Endothelial cell of umbilical vein (primary cell): ENCODE data around the gene GREB1. TPM values are rescaled to one million over a fixed set of nuclear protein-coding genes. Genes with fewer than 3 reads are reported as not detected.

Experiments used
- BruUV-seq: library from RNA; stranded (reverse); fragments of 400-500 nt; replicated peaks from 2 replicates; lab custom pipeline; 2021; lab: Mats Ljungman, UMichigan
- CTCF ChIA-PET: fragments of 300-600, 350-600 bp; sonication (Branson Sonifier 250); formaldehyde crosslinking; loops from one replicate; lab custom pipeline; 2021; ENCODE audit warnings: antibody characterized with exemption, inconsistent platforms; lab: Charles Lee
- POLR2A ChIA-PET: fragments of 300-600, 350-600 bp; sonication (Branson Sonifier 250); formaldehyde crosslinking; loops from one replicate; lab custom pipeline; 2021; ENCODE audit warnings: antibody characterized with exemption, inconsistent platforms; lab: Charles Lee
- DNase-seq: peaks from one replicate; pipeline ENCODE4 v3.0.0-alpha.2; 2011; ENCODE audit warnings: low read depth, low spot score
- FAIRE-seq: peaks from 2 replicates; lab custom pipeline; 2011; peaks lifted over from hg19 to GRCh38; lab: Jason Lieb, UNC
- H2AFZ ChIP-seq: 2 replicates; pipeline ENCODE4 v1.6.0; 2012; ENCODE audit warnings: low read depth, low read length, control low read depth, inconsistent platforms
- H3K27ac ChIP-seq: 2 replicates; pipeline ENCODE4 v1.5.1; 2011; ENCODE audit warnings: low read depth, mild to moderate bottlenecking, control low read depth, low read length, moderate library complexity; ENCODE audit not compliant: insufficient read depth
- H3K27me3 ChIP-seq, 2 experiments: 2 replicates each; pipeline versions ENCODE4 v1.6.0 to v1.6.1; 2011; ENCODE audit warnings: low read length in 2 of 2, mixed read lengths in 1 of 2; ENCODE audit not compliant: control insufficient read depth in 2 of 2, insufficient read depth in 2 of 2
- H3K36me3 ChIP-seq, 2 experiments: 2 replicates in 1 of 2; 3 replicates in 1 of 2; pipeline ENCODE4 v1.5.1; 2011; ENCODE audit warnings: low read length in 2 of 2, mild to moderate bottlenecking in 1 of 2, moderate library complexity in 1 of 2; ENCODE audit not compliant: control insufficient read depth in 2 of 2, insufficient read depth in 2 of 2; ENCODE audit errors: extremely low read depth in 1 of 2
- H3K4me1 ChIP-seq: 3 replicates; pipeline ENCODE4 v1.5.1; 2011; ENCODE audit warnings: mild to moderate bottlenecking, low read length; ENCODE audit not compliant: control insufficient read depth, insufficient read depth; ENCODE audit errors: extremely low read depth
- H3K4me2 ChIP-seq: 2 replicates; pipeline ENCODE4 v1.6.1; 2011; ENCODE audit warnings: low read length, control low read depth, mixed read lengths; ENCODE audit not compliant: insufficient read depth
- H3K4me3 ChIP-seq, 3 experiments: fragments of 200-600 bp in 1 of 3; sonication (generic), shearing (Covaris generic) in 1 of 3; replicated peaks in 1 of 3; 2 replicates each; pipeline ENCODE4 v1.5.1; 2011 to 2016; ENCODE audit warnings: control low read depth in 3 of 3, low read length in 3 of 3, mild to moderate bottlenecking in 2 of 3, inconsistent platforms in 1 of 3, low read depth in 1 of 3, moderate library complexity in 1 of 3; ENCODE audit not compliant: insufficient read depth in 1 of 3
- H3K79me2 ChIP-seq: 2 replicates; pipeline ENCODE4 v1.6.0; 2012; ENCODE audit warnings: low read length, inconsistent platforms; ENCODE audit not compliant: control insufficient read depth, insufficient read depth
- H3K9ac ChIP-seq: replicated peaks from 2 replicates; pipeline ENCODE3; 2011; ENCODE audit warnings: low read length, control low read depth; ENCODE audit not compliant: insufficient read depth; ENCODE audit errors: extremely low read depth
- H3K9me1 ChIP-seq: replicated peaks from 3 replicates; pipeline ENCODE4 v1.6.0; 2011; ENCODE audit warnings: mild to moderate bottlenecking, low read length; ENCODE audit not compliant: control insufficient read depth, insufficient read depth; ENCODE audit errors: extremely low read depth
- H3K9me3 ChIP-seq: replicated peaks from 2 replicates; pipeline ENCODE4 v1.5.1; 2012; ENCODE audit warnings: low read length, inconsistent platforms; ENCODE audit not compliant: control insufficient read depth, insufficient read depth
- H4K20me1 ChIP-seq: replicated peaks from 2 replicates; pipeline ENCODE3; 2011; ENCODE audit warnings: mild to moderate bottlenecking, low read length; ENCODE audit not compliant: control insufficient read depth, insufficient read depth; ENCODE audit errors: extremely low read depth
- EZH2 ChIP-seq: IDR thresholded peaks from 2 replicates; pipeline ENCODE4 v1.6.1; 2012; ENCODE audit warnings: borderline replicate concordance, low read depth, mild to moderate bottlenecking, moderate library complexity, low read length, inconsistent platforms; ENCODE audit not compliant: severe bottlenecking
- FOS ChIP-seq: IDR thresholded peaks from 2 replicates; pipeline ENCODE4 v1.6.1; 2011; ENCODE audit warnings: mild to moderate bottlenecking, low read length, moderate library complexity, borderline replicate concordance; ENCODE audit not compliant: insufficient read depth
- GATA2 ChIP-seq: IDR thresholded peaks from 2 replicates; pipeline ENCODE4 v1.7.0; 2011; ENCODE audit warnings: low read depth, mild to moderate bottlenecking, moderate library complexity, mixed read lengths, low read length; ENCODE audit not compliant: insufficient read length, insufficient read depth
- JUN ChIP-seq: IDR thresholded peaks from 2 replicates; pipeline ENCODE4 v1.6.1; 2011; ENCODE audit warnings: borderline replicate concordance, low read depth; ENCODE audit not compliant: insufficient read length, insufficient read depth
- MYC ChIP-seq: IDR thresholded peaks from one replicate; pipeline ENCODE4 v1.6.1; 2011; ENCODE audit warnings: mild to moderate bottlenecking, low read depth, low read length
- POLR2A ChIP-seq: IDR thresholded peaks from 2 replicates; pipeline ENCODE4 v1.6.1; 2012; ENCODE audit warnings: low read depth, mild to moderate bottlenecking, control low read depth, low read length
- POLR2AphosphoS5 ChIP-seq: IDR thresholded peaks from 2 replicates; pipeline ENCODE4 v1.6.1; 2012; ENCODE audit warnings: low read depth, mild to moderate bottlenecking, control low read depth, low read length, moderate library complexity; ENCODE audit not compliant: insufficient read depth
- dilution Hi-C: fragments of 300-500 bp; cut with MboI; formaldehyde crosslinking; loops from one replicate; pipeline ENCODE4 v1.15.0; 2019; ENCODE audit warnings: low sequenced_read_pairs; ENCODE audit not compliant: extremely low pct_ligation_motif_present
- intact Hi-C: fragments of 100-400 bp; cut with micrococcal nuclease; formaldehyde crosslinking; loops from one replicate; pipeline ENCODE4 v1.10.0; 2022
- polyA plus RNA-seq, 4 experiments: library from polyadenylated mRNA; depleted of rRNA in 3 of 4; stranded (reverse) in 3 of 4; unstranded in 1 of 4; fragments of >200 nt; gene quantifications; 2 replicates each; pipeline versions ENCODE4 v1.2.1 to v1.2.3, GENCODE V29; 2011 to 2012; ENCODE audit warnings: missing spikeins in 1 of 4
- total RNA-seq: library from RNA; stranded (reverse); gene quantifications from 2 replicates; pipeline ENCODE4 v1.2.3, GENCODE V29; 2021
- TF ChIP-seq, protein P1 (sequence below), 2 donors: IDR thresholded peaks; 1 replicate in 1 of 2; 2 replicates in 1 of 2; pipeline ENCODE4 v1.5.1; 2011; ENCODE audit warnings: low read length in 2 of 2, mild to moderate bottlenecking in 2 of 2, moderate library complexity in 2 of 2, control low read depth in 1 of 2, inconsistent platforms in 1 of 2, low read depth in 1 of 2; ENCODE audit not compliant: insufficient read depth in 1 of 2; ENCODE audit errors: extremely low read depth in 1 of 2
- TF ChIP-seq, protein P2 (sequence below): IDR thresholded peaks from 2 replicates; pipeline ENCODE4 v1.6.1; 2011; ENCODE audit not compliant: insufficient read depth, insufficient read length

GREB1 gene
- total and polyA plus RNA-seq, 2 donors (not counting 3 experiments of a cell fraction or from before 2014, with no cell fraction given): 0.17 to 0.58 TPM

DNA sequence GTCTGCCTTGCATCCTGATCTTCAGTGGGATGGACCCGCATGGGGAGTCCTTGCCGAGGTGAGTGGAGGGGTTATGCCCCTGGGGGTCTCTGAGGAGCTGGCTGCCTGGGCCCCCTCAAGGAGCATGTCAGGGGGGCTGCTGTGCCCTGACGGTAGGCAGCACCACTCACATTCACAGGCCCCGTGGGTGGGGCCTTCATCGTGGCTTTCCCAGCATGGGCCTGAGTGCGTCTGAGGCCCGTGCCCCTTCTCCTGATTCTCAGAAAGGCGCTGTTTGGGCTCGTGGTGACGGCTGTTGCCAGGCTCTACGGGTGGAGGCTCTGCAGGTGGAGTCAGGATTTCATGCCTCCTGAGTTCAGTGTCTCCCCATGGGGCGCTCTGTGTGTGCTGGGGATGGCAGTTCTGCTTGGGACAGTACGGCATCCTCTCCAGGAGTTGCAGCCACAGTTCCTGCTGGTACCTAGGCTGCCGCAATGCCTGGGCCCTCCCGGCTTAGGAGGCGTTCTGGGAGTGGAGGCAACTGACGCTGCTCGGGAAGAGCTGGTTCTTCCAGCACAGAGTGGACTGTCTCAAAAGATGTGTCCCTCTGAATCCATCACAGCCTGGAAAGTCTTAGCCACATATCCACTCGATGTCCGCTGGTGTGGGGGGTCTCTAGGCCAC, 78.8 kb downstream of the GREB1 start:
- no TSS peak for BruUV-seq
- H3K4me2 ChIP-seq: no peak overlapping the region
- DNase-seq: no peak
- H3K27ac ChIP-seq: no peak overlapping the region
- dilution Hi-C loops: no loop called here
- H3K9me3 ChIP-seq: no peaks in the 10 kb centered on the region
- no peaks in the 10 kb centered on the region for H4K20me1 ChIP-seq
- H3K79me2 ChIP-seq: no peaks in the 10 kb centered on the region
- H3K27me3 ChIP-seq: peaks cover 0 to 1% of the 10 kb centered on the region in 2 experiments
- H3K36me3 ChIP-seq: no peaks in the 10 kb centered on the region
- CTCF ChIA-PET: interaction anchor here (1.2 to 1.4 kb wide), 3 partner anchors 11 to 30 kb away, joined by 3 to 4 read pairs (median 3); no protein-coding TSS in a partner anchor
- no peak overlapping the region for H3K4me3 ChIP-seq
- intact Hi-C loops: no loop called here
- POLR2A ChIA-PET: no interaction called here
- no peaks in the 10 kb centered on the region for H3K9me1 ChIP-seq
- H3K9ac ChIP-seq: no peak overlapping the region
- TF ChIP-seq POLR2A (no peak), EZH2 (no peak), GATA2 (no peak), MYC (no peak), POLR2AphosphoS5 (no peak), FOS (no peak), JUN (no peak)
- TF ChIP-seq, protein P1, sequence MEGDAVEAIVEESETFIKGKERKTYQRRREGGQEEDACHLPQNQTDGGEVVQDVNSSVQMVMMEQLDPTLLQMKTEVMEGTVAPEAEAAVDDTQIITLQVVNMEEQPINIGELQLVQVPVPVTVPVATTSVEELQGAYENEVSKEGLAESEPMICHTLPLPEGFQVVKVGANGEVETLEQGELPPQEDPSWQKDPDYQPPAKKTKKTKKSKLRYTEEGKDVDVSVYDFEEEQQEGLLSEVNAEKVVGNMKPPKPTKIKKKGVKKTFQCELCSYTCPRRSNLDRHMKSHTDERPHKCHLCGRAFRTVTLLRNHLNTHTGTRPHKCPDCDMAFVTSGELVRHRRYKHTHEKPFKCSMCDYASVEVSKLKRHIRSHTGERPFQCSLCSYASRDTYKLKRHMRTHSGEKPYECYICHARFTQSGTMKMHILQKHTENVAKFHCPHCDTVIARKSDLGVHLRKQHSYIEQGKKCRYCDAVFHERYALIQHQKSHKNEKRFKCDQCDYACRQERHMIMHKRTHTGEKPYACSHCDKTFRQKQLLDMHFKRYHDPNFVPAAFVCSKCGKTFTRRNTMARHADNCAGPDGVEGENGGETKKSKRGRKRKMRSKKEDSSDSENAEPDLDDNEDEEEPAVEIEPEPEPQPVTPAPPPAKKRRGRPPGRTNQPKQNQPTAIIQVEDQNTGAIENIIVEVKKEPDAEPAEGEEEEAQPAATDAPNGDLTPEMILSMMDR (IDR thresholded peaks at IDR 0.05; ENCODE audit: extremely low read depth in 1 of 2, insufficient read depth in 1 of 2, low read depth in 1 of 2, low read length in 2 of 2): no peak
- TF ChIP-seq, protein P2, sequence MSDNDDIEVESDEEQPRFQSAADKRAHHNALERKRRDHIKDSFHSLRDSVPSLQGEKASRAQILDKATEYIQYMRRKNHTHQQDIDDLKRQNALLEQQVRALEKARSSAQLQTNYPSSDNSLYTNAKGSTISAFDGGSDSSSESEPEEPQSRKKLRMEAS: no peak
- no peak overlapping the region for H2AFZ ChIP-seq
- FAIRE-seq: no peak
- H3K4me1 ChIP-seq: no peaks in the 10 kb centered on the region
